A673 (cell line): ENCODE measurements around the gene FXYD3.

ENCODE experiments used
- EZH2 ChIP-seq: fragments of 200-600 bp; sonication (generic); IDR thresholded peaks from 2 replicates; pipeline ENCODE4 v1.6.1; 2017; ENCODE audit warnings: borderline replicate concordance, low read depth, mild to moderate bottlenecking, mixed read lengths, antibody characterized with exemption, low read length; ENCODE audit not compliant: poor library complexity, severe bottlenecking
- TF ChIP-seq, protein P1 (sequence below): fragments of 300-800, 200-600 bp; sonication (generic); conservative IDR thresholded peaks from 2 replicates; pipeline ENCODE4 v1.5.1; 2017; ENCODE audit warnings: low read depth, mild to moderate bottlenecking, antibody characterized with exemption, low read length, moderate library complexity, mixed read lengths

DNA sequence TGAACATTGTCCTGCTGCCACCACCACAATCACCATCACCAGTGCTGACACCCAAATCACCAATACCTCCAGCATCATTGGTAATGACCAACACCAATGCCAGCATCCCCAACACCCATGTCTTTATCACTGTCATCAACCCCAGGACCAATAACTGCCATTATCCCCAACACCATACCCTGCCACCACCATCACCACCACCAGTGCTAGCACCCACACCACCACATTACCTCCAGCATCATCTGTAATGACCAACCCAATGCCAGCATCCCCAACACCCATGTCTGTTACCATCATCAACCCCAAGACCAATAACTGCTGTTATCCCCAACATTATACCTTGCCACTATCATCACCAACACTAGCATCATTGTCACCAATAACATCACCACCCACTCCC, 16.6 kb downstream of the FXYD3 start:
- TF ChIP-seq, protein P1, sequence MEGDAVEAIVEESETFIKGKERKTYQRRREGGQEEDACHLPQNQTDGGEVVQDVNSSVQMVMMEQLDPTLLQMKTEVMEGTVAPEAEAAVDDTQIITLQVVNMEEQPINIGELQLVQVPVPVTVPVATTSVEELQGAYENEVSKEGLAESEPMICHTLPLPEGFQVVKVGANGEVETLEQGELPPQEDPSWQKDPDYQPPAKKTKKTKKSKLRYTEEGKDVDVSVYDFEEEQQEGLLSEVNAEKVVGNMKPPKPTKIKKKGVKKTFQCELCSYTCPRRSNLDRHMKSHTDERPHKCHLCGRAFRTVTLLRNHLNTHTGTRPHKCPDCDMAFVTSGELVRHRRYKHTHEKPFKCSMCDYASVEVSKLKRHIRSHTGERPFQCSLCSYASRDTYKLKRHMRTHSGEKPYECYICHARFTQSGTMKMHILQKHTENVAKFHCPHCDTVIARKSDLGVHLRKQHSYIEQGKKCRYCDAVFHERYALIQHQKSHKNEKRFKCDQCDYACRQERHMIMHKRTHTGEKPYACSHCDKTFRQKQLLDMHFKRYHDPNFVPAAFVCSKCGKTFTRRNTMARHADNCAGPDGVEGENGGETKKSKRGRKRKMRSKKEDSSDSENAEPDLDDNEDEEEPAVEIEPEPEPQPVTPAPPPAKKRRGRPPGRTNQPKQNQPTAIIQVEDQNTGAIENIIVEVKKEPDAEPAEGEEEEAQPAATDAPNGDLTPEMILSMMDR: no peak
- TF ChIP-seq EZH2: no peak
